SU-DHL-6 (cell line): ENCODE data around the gene WASHC4.

Source experiments
- H2AFZ ChIP-seq: fragments of 200-600 bp; sonication (generic); 2 replicates; pipeline ENCODE4 v1.6.1; 2014; ENCODE audit warnings: low read depth, mild to moderate bottlenecking, moderate library complexity, mixed read lengths, antibody characterized with exemption, low read length; ENCODE audit not compliant: severe bottlenecking
- H3F3A ChIP-seq: fragments of 200-600 bp; shearing (Covaris generic); 2 replicates; pipeline ENCODE4 v1.6.0; 2016; ENCODE audit warnings: antibody characterized with exemption, mild to moderate bottlenecking; ENCODE audit not compliant: insufficient read depth
- H3K27ac ChIP-seq: fragments of 200-600 bp; sonication (generic); 2 replicates; pipeline ENCODE4 v1.5.1; 2016; ENCODE audit warnings: low read depth, mild to moderate bottlenecking, low read length, moderate library complexity, mixed read lengths
- H3K27me3 ChIP-seq: fragments of 200-600 bp; sonication (generic), shearing (Covaris generic); 2 replicates; pipeline ENCODE4 v1.6.0; 2014; ENCODE audit warnings: mild to moderate bottlenecking, low read length
- H3K36me3 ChIP-seq: fragments of 200-600 bp; sonication (generic); 2 replicates; pipeline ENCODE4 v1.6.1; 2014; ENCODE audit warnings: mild to moderate bottlenecking, low read length, mixed read lengths
- H3K4me2 ChIP-seq: fragments of 300-600, 200-600 bp; shearing (Covaris generic), sonication (generic); 2 replicates; pipeline ENCODE4 v1.6.0; 2014; ENCODE audit warnings: low read length, low read depth, mild to moderate bottlenecking; ENCODE audit not compliant: poor library complexity, severe bottlenecking
- H3K4me3 ChIP-seq: fragments of 200-600 bp; sonication (generic); 2 replicates; pipeline ENCODE4 v1.5.1; 2014; ENCODE audit warnings: antibody characterized with exemption, low read length, mild to moderate bottlenecking, mixed read lengths; ENCODE audit not compliant: insufficient read depth, poor library complexity, severe bottlenecking
- H3K79me2 ChIP-seq: fragments of 200-600 bp; sonication (generic); 2 replicates; pipeline ENCODE4 v1.6.1; 2014; ENCODE audit warnings: mild to moderate bottlenecking, low read length, moderate library complexity; ENCODE audit not compliant: insufficient read depth
- H3K9ac ChIP-seq: fragments of 200-600 bp; sonication (generic); 2 replicates; pipeline ENCODE4 v1.7.0; 2014; ENCODE audit warnings: mild to moderate bottlenecking, low read length
- H3K9me2 ChIP-seq: fragments of 200-600 bp; sonication (generic); replicated peaks from 2 replicates; pipeline ENCODE4 v1.6.1; 2014; ENCODE audit warnings: low read length; ENCODE audit not compliant: insufficient read depth
- H3K9me3 ChIP-seq: fragments of 200-600 bp; sonication (generic); 2 replicates; pipeline ENCODE4 v1.6.1; 2014; ENCODE audit warnings: low read length, mixed read lengths; ENCODE audit not compliant: insufficient read depth
- H4K20me1 ChIP-seq: fragments of 200-600 bp; sonication (generic); 2 replicates; pipeline ENCODE4 v1.6.1; 2014; ENCODE audit warnings: low read depth, mild to moderate bottlenecking, antibody characterized with exemption, low read length, moderate library complexity, mixed read lengths
- CTCF ChIP-seq: fragments of 200-600 bp; sonication (generic); IDR thresholded peaks from one replicate; pipeline ENCODE4 v1.5.1; 2017; ENCODE audit warnings: antibody characterized with exemption, mild to moderate bottlenecking, low read length, moderate library complexity; ENCODE audit not compliant: insufficient read depth, poor library complexity, severe bottlenecking
- EZH2phosphoT487 ChIP-seq: fragments of 200-600 bp; sonication (generic), shearing (Covaris generic); conservative IDR thresholded peaks from 2 replicates; pipeline ENCODE4 v1.6.1; 2018; ENCODE audit warnings: mild to moderate bottlenecking, antibody characterized with exemption, low read length, moderate library complexity, mixed read lengths

WASHC4 gene

GRCh38 chr12:105085501-105085900 lies 22.0 kb upstream of the WASHC4 start:
- H3F3A ChIP-seq = no peaks in the 10 kb centered on the region
- no peak overlapping the region for H3K4me2 ChIP-seq
- H3K36me3 ChIP-seq = no peaks in the 10 kb centered on the region
- no peaks in the 10 kb centered on the region for H3K9me3 ChIP-seq
- H3K4me3 ChIP-seq = no peak overlapping the region
- H3K27me3 ChIP-seq = no peaks in the 10 kb centered on the region
- no peaks in the 10 kb centered on the region for H4K20me1 ChIP-seq
- no peak overlapping the region for H3K27ac ChIP-seq
- no peak overlapping the region for H3K9ac ChIP-seq
- H3K79me2 ChIP-seq = no peaks in the 10 kb centered on the region
- H3K9me2 ChIP-seq = no peaks in the 10 kb centered on the region
- TF ChIP-seq CTCF (no peak), EZH2phosphoT487 (no peak)
- H2AFZ ChIP-seq = no peak overlapping the region

GRCh38 chr12:105089817-105090216 lies 17.7 kb upstream of the WASHC4 start:
- H3K4me3 ChIP-seq = no peak overlapping the region
- H3K36me3 ChIP-seq = no peaks in the 10 kb centered on the region
- no peak overlapping the region for H3K4me2 ChIP-seq
- no peaks in the 10 kb centered on the region for H3K27me3 ChIP-seq
- H3K9ac ChIP-seq = no peak overlapping the region
- H3K79me2 ChIP-seq = no peaks in the 10 kb centered on the region
- H3K9me2 ChIP-seq = no peaks in the 10 kb centered on the region
- H2AFZ ChIP-seq = no peak overlapping the region
- no peaks in the 10 kb centered on the region for H4K20me1 ChIP-seq
- no peaks in the 10 kb centered on the region for H3F3A ChIP-seq
- H3K27ac ChIP-seq = no peak overlapping the region
- H3K9me3 ChIP-seq = no peaks in the 10 kb centered on the region
- TF ChIP-seq CTCF = no peak
- TF ChIP-seq EZH2phosphoT487 = no peak

GRCh38 chr12:105090361-105090760 lies 17.2 kb upstream of the WASHC4 start:
- Histone ChIP-seq H3K27ac (no peak overlapping the region), H3K27me3 (no peaks in the 10 kb centered on the region)

More at GRCh38 chr12:105090361-105090760, 17.2 kb upstream of the WASHC4 start:
- Histone ChIP-seq H2AFZ (no peak overlapping the region), H3K9me3 (no peaks in the 10 kb centered on the region), H3K9ac (no peak overlapping the region), H3K79me2 (no peaks in the 10 kb centered on the region), H3K4me3 (no peak overlapping the region), H3F3A (no peaks in the 10 kb centered on the region), H3K4me2 (no peak overlapping the region), H3K36me3 (no peaks in the 10 kb centered on the region), H4K20me1 (no peaks in the 10 kb centered on the region), H3K9me2 (no peaks in the 10 kb centered on the region)
- TF ChIP-seq CTCF = no peak
- no peak for TF ChIP-seq EZH2phosphoT487
